ENCODE results near the gene CNTNAP2.

Gene CNTNAP2

GRCh38 chr7:147380926-147381325, 1264.3 kb downstream of the CNTNAP2 start (continued):
- TF ChIP-seq REST (tag by site-specific recombination; IDR thresholded peaks at IDR 0.05), result no peak
- TF ChIP-seq ZBTB11 (tag by site-specific recombination; conservative IDR thresholded peaks at IDR 0.05; ENCODE audit: low read depth), result no peak
- no peak for TF ChIP-seq ZNF843 (tag by site-specific recombination; IDR thresholded peaks at IDR 0.05)

DNA sequence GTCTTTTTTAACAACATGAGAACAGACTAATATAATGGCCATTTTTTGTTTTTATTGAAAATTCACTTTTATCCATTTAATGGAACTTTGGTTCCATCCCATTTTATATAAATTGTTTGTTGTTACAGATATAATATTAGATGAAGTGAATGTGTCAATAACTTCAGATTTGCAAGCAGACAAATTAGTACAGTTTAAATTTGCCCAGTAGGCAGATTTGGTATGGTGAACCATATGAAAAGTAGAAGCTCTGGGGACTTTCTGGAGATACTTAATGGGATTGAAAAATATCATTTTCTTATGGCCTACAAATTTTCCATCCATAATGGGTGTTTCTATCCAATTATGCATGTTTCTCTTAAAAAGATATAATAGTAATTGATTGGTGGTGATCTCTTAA, 1277.7 kb downstream of the CNTNAP2 start:
- Histone ChIP-seq H3K4me3 (ENCODE audit: low read depth, low read length) (no peak overlapping the region), H3K27ac (ENCODE audit: extremely low read depth, low read depth, low read length) (no peak overlapping the region), H3K9me3 (ENCODE audit: control insufficient read depth, insufficient read depth, low read depth, low read length) (no peaks in the 10 kb centered on the region), H3K36me3 (ENCODE audit: control insufficient read depth in 2 of 2, insufficient read depth in 1 of 2, low read length in 2 of 2) (no peaks in the 10 kb centered on the region), H3K4me1 (ENCODE audit: control insufficient read depth, insufficient read depth, low read length) (no peaks in the 10 kb centered on the region)
- TF ChIP-seq ZNF843 (tag by site-specific recombination; IDR thresholded peaks at IDR 0.05) (no peak), ZNF626 (tag by site-specific recombination; IDR thresholded peaks at IDR 0.05) (no peak), KLF8 (tag by site-specific recombination; IDR thresholded peaks at IDR 0.05) (no peak), ZNF645 (tag by site-specific recombination; IDR thresholded peaks at IDR 0.05) (no peak), HOXD13 (CRISPR knock-in tag; IDR thresholded peaks at IDR 0.05; ENCODE audit: borderline replicate concordance) (no peak), BCL6B (tag by site-specific recombination; IDR thresholded peaks at IDR 0.05) (no peak), ZEB2 (tag by site-specific recombination; IDR thresholded peaks at IDR 0.05) (no peak)
- TF ChIP-seq, protein P1, sequence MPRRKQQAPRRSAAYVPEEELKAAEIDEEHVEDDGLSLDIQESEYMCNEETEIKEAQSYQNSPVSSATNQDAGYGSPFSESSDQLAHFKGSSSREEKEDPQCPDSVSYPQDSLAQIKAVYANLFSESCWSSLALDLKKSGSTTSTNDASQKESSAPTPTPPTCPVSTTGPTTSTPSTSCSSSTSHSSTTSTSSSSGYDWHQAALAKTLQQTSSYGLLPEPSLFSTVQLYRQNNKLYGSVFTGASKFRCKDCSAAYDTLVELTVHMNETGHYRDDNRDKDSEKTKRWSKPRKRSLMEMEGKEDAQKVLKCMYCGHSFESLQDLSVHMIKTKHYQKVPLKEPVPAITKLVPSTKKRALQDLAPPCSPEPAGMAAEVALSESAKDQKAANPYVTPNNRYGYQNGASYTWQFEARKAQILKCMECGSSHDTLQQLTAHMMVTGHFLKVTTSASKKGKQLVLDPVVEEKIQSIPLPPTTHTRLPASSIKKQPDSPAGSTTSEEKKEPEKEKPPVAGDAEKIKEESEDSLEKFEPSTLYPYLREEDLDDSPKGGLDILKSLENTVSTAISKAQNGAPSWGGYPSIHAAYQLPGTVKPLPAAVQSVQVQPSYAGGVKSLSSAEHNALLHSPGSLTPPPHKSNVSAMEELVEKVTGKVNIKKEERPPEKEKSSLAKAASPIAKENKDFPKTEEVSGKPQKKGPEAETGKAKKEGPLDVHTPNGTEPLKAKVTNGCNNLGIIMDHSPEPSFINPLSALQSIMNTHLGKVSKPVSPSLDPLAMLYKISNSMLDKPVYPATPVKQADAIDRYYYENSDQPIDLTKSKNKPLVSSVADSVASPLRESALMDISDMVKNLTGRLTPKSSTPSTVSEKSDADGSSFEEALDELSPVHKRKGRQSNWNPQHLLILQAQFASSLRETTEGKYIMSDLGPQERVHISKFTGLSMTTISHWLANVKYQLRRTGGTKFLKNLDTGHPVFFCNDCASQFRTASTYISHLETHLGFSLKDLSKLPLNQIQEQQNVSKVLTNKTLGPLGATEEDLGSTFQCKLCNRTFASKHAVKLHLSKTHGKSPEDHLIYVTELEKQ (tag by site-specific recombination; IDR thresholded peaks at IDR 0.05; ENCODE audit: borderline replicate concordance), result no peak
- TF ChIP-seq, protein P2, sequence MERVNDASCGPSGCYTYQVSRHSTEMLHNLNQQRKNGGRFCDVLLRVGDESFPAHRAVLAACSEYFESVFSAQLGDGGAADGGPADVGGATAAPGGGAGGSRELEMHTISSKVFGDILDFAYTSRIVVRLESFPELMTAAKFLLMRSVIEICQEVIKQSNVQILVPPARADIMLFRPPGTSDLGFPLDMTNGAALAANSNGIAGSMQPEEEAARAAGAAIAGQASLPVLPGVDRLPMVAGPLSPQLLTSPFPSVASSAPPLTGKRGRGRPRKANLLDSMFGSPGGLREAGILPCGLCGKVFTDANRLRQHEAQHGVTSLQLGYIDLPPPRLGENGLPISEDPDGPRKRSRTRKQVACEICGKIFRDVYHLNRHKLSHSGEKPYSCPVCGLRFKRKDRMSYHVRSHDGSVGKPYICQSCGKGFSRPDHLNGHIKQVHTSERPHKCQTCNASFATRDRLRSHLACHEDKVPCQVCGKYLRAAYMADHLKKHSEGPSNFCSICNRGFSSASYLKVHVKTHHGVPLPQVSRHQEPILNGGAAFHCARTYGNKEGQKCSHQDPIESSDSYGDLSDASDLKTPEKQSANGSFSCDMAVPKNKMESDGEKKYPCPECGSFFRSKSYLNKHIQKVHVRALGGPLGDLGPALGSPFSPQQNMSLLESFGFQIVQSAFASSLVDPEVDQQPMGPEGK (tag by site-specific recombination; IDR thresholded peaks at IDR 0.05), result no peak
- POLR2A ChIA-PET, result no interaction called here
- CTCF ChIA-PET, result interaction anchor here (0.7 kb wide), 1 partner anchor 101 kb away, joined by 3 read pairs; no protein-coding TSS in a partner anchor
